Hepatocyte (in vitro differentiated cells): Measurements from ENCODE around the gene MGLL. TPM values are rescaled to one million over a fixed set of nuclear protein-coding genes. Genes with fewer than 3 reads are reported as not detected.

Source experiments
- DNase-seq: peaks from one replicate; pipeline ENCODE4 v3.0.0-alpha.2; 2016; ENCODE audit warnings: low spot score
- H2AFZ ChIP-seq: fragments of 200-600 bp; sonication (generic); 2 replicates; pipeline ENCODE4 v1.6.0; 2016; ENCODE audit warnings: antibody characterized with exemption, mild to moderate bottlenecking
- H3K27ac ChIP-seq: fragments of 200-600 bp; sonication (generic); 2 replicates; pipeline ENCODE4 v1.5.1; 2016; ENCODE audit warnings: mild to moderate bottlenecking
- H3K27me3 ChIP-seq: fragments of 200-600 bp; sonication (generic); 2 replicates; pipeline ENCODE4 v1.6.1; 2016
- H3K36me3 ChIP-seq: fragments of 200-600 bp; sonication (generic); replicated peaks from 2 replicates; pipeline ENCODE4 v1.5.1; 2016; ENCODE audit warnings: low read depth; ENCODE audit not compliant: insufficient read depth
- H3K4me1 ChIP-seq: fragments of 200-600 bp; sonication (generic); 2 replicates; pipeline ENCODE4 v1.5.1; 2016; ENCODE audit warnings: mild to moderate bottlenecking, moderate library complexity; ENCODE audit not compliant: insufficient read depth
- H3K4me2 ChIP-seq: fragments of 200-600 bp; sonication (generic); 2 replicates; pipeline ENCODE4 v1.6.0; 2016
- H3K4me3 ChIP-seq: fragments of 200-600 bp; sonication (generic); 2 replicates; pipeline ENCODE4 v1.5.1; 2016; ENCODE audit warnings: mild to moderate bottlenecking
- H3K79me2 ChIP-seq: fragments of 200-600 bp; sonication (generic); 2 replicates; pipeline ENCODE4 v1.6.0; 2017; ENCODE audit warnings: mild to moderate bottlenecking
- H3K9me2 ChIP-seq: fragments of 200-600 bp; sonication (generic); replicated peaks from 2 replicates; pipeline ENCODE4 v1.6.0; 2017; ENCODE audit warnings: mild to moderate bottlenecking; ENCODE audit not compliant: insufficient read depth
- H3K9me3 ChIP-seq: fragments of 200-600 bp; sonication (generic); 2 replicates; pipeline ENCODE4 v1.5.1; 2016; ENCODE audit warnings: low read depth, mild to moderate bottlenecking
- H4K20me1 ChIP-seq: fragments of 200-600 bp; sonication (generic); 2 replicates; pipeline ENCODE4 v1.6.0; 2016; ENCODE audit warnings: mild to moderate bottlenecking; ENCODE audit not compliant: insufficient read depth, poor library complexity, severe bottlenecking
- EZH2 ChIP-seq: fragments of 200-600 bp; sonication (generic); IDR thresholded peaks from 2 replicates; pipeline ENCODE4 v1.6.1; 2016; ENCODE audit warnings: antibody characterized with exemption, mild to moderate bottlenecking, borderline replicate concordance
- EZH2phosphoT487 ChIP-seq: fragments of 200-600 bp; sonication (generic); IDR thresholded peaks from one replicate; pipeline ENCODE4 v1.6.1; 2018; ENCODE audit warnings: antibody characterized with exemption, mild to moderate bottlenecking, low read depth, moderate library complexity; ENCODE audit not compliant: unreplicated experiment, severe bottlenecking
- WGBS: methylation state at CpG from one replicate; pipeline ENCODE4 v1.1.6; 2016; ENCODE audit warnings: low lambda C conversion rate; ENCODE audit errors: missing lambda C conversion rate; 5-methylcytosine and 5-hydroxymethylcytosine counted together
- polyA plus RNA-seq: library from polyadenylated mRNA; unstranded; fragments of >200 nt; fragmentation: Nextera tagmentation; extraction: Ambion mirVana; gene quantifications from 2 replicates; pipeline ENCODE4 v1.2.1, GENCODE V29; 2016
- total RNA-seq: library from RNA; depleted of rRNA; stranded (reverse); fragments of >200 nt; gene quantifications from 2 replicates; pipeline ENCODE4 v1.2.3, GENCODE V29; 2014
- TF ChIP-seq, protein P1 (sequence below): fragments of 200-600 bp; sonication (generic); IDR thresholded peaks from 2 replicates; pipeline ENCODE4 v1.5.1; 2016; ENCODE audit warnings: antibody characterized with exemption, mild to moderate bottlenecking; ENCODE audit not compliant: poor library complexity

MGLL gene
- total and polyA plus RNA-seq, 2 experiments from 2014 or later, result 7.3 to 21.4 TPM

DNA sequence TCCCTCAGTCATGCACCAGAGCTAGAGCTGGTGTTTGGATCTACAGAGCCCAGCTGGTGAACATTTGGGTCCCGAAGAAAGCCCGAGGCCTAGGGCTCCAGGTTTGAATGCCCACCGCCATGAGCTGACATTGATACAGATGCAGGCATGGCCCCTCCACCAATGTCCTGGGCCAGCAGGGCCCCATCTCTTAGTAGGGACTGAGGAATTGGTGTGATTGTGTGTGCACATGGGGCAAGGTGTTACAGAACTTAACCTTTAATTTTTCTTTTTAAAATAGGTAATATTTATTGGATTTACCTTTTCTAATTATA, 182.3 kb downstream of the MGLL start:
- H3K9me2 ChIP-seq, result no peaks in the 10 kb centered on the region
- H3K27ac ChIP-seq, result no peak overlapping the region
- TF ChIP-seq, protein P1, sequence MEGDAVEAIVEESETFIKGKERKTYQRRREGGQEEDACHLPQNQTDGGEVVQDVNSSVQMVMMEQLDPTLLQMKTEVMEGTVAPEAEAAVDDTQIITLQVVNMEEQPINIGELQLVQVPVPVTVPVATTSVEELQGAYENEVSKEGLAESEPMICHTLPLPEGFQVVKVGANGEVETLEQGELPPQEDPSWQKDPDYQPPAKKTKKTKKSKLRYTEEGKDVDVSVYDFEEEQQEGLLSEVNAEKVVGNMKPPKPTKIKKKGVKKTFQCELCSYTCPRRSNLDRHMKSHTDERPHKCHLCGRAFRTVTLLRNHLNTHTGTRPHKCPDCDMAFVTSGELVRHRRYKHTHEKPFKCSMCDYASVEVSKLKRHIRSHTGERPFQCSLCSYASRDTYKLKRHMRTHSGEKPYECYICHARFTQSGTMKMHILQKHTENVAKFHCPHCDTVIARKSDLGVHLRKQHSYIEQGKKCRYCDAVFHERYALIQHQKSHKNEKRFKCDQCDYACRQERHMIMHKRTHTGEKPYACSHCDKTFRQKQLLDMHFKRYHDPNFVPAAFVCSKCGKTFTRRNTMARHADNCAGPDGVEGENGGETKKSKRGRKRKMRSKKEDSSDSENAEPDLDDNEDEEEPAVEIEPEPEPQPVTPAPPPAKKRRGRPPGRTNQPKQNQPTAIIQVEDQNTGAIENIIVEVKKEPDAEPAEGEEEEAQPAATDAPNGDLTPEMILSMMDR, result no peak
- TF ChIP-seq EZH2phosphoT487 (no peak), EZH2 (no peak)
- H3K4me2 ChIP-seq, result no peak overlapping the region
- WGBS, result 91% methylated on average over 3 of the region's 3 CpGs
- no peaks in the 10 kb centered on the region for H3K4me1 ChIP-seq
- no peaks in the 10 kb centered on the region for H3K9me3 ChIP-seq
- no peaks in the 10 kb centered on the region for H3K27me3 ChIP-seq
- no peaks in the 10 kb centered on the region for H3K36me3 ChIP-seq
- H3K79me2 ChIP-seq, result no peaks in the 10 kb centered on the region
- no peak overlapping the region for H3K4me3 ChIP-seq
- H2AFZ ChIP-seq, result no peak overlapping the region
- no peak for DNase-seq
- H4K20me1 ChIP-seq, result no peaks in the 10 kb centered on the region

DNA sequence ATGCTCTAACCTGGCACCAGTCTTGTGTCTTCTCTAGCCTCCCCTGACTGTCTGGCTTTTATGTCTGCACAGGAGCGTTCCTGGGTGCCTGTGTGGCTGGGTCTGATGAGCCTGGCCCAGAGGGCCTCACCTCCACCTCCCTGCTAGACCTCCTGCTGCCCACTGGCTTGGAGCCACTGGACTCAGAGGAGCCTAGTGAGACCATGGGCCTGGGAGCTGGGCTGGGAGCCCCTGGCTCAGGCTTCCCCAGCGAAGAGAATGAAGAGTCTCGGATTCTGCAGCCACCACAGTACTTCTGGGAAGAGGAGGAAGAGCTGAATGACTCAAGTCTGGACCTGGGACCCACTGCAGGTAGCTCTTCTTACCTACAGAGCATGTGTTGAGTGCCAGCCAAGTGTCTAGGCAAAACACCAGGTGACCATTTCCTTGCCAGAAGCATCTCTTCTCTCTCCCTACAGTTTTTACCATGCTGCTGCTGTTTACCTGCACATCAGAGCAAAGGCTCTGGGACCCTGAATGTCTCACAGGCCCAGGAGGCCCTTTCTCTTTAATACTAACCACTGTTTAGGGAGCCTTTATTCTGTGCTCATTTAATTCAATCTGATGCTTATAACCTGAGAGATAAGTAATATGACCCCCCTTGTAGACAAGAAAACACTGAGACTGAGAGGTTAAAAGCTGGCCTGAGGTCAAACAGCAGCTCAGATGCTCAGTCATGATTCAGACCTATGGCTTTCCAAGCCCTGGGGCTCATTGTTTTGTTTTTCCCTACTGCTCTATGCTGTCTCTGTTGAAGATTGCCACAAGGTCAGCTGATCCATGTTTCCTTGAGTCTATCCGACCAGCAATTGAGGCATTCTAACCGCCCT, 182.9 kb downstream of the MGLL start:
- no peaks in the 10 kb centered on the region for H3K27me3 ChIP-seq
- DNase-seq, result no peak
- H3K4me2 ChIP-seq, result no peak overlapping the region
- H3K4me3 ChIP-seq, result no peak overlapping the region
- TF ChIP-seq EZH2, result no peak
- TF ChIP-seq EZH2phosphoT487, result no peak
- TF ChIP-seq, protein P1, result no peak
- no peaks in the 10 kb centered on the region for H3K36me3 ChIP-seq
- H4K20me1 ChIP-seq, result no peaks in the 10 kb centered on the region
- no peaks in the 10 kb centered on the region for H3K9me2 ChIP-seq
- no peak overlapping the region for H3K27ac ChIP-seq
- H3K9me3 ChIP-seq, result no peaks in the 10 kb centered on the region
- no peak overlapping the region for H2AFZ ChIP-seq
- no peaks in the 10 kb centered on the region for H3K79me2 ChIP-seq
- WGBS, result 94% methylated on average over 5 of the region's 5 CpGs
- no peaks in the 10 kb centered on the region for H3K4me1 ChIP-seq

Other genes starting within 250 kb of the MGLL start
- gene TPRA1, start 231.8 kb downstream of the MGLL start, total RNA-seq, result 39.9 and 41.0 TPM in 2 replicates
- 57.2 and 66.3 TPM in 2 replicates for gene TPRA1, start 231.8 kb downstream of the MGLL start, polyA plus RNA-seq
- gene MCM2, start 224.1 kb downstream of the MGLL start, total RNA-seq, result 19.6 and 31.4 TPM in 2 replicates
- 14.6 and 15.0 TPM in 2 replicates for gene MCM2, start 224.1 kb downstream of the MGLL start, polyA plus RNA-seq
- gene PODXL2, start 193.3 kb downstream of the MGLL start, total RNA-seq, result 6.4 and 8.0 TPM in 2 replicates
- gene PODXL2, start 193.3 kb downstream of the MGLL start, polyA plus RNA-seq, result 5.1 and 7.8 TPM in 2 replicates
- 4.7 and 8.7 TPM in 2 replicates for gene ABTB1, start 149.6 kb downstream of the MGLL start, total RNA-seq
- 13.8 and 23.8 TPM in 2 replicates for gene ABTB1, start 149.6 kb downstream of the MGLL start, polyA plus RNA-seq
- 0.07 TPM in 1 of 2 replicates, not detected in the other for gene KBTBD12, start 92.7 kb upstream of the MGLL start, total RNA-seq
- gene KBTBD12, start 92.7 kb upstream of the MGLL start, polyA plus RNA-seq, result not detected in 2 replicates
- gene SEC61A1, start 229.9 kb upstream of the MGLL start, total RNA-seq, result 268 and 293 TPM in 2 replicates
- 251 and 299 TPM in 2 replicates for gene SEC61A1, start 229.9 kb upstream of the MGLL start, polyA plus RNA-seq